PC-9 (cell line): ENCODE measurements around the gene MAGI1.

Experiments used
- CTCF ChIP-seq: fragments of 200-600 bp; sonication (generic); conservative IDR thresholded peaks from 2 replicates; pipeline ENCODE4 v1.6.1; 2017; ENCODE audit warnings: mixed run types, antibody characterized with exemption, mild to moderate bottlenecking, moderate library complexity
- EZH2 ChIP-seq: fragments of 200-600 bp; sonication (generic); IDR thresholded peaks from 2 replicates; pipeline ENCODE4 v1.8.0; 2017; ENCODE audit warnings: antibody characterized with exemption, low read depth

DNA sequence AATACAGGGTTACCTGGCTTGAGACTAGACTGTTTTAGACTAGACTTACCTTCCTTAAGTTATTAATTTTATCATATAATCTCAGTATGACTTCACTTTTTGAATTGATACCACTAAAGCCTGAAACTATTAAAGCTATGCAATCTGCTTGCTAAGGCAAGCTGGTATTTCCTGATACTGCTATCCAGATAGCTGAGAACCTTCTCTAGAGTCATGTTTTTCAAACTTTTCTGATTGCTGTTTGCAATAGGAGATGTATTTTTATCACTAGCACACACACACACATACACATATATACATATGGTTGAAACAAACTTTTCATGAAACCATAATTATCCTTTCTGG, 9.3 kb upstream of the MAGI1 start:
- TF ChIP-seq CTCF (no peak), EZH2 (no peak)
